Neural cell (in vitro differentiated cells): ENCODE results near the gene MAST2.

Experiments
- EP300 ChIP-seq: fragments of 450-650 bp; conservative IDR thresholded peaks from 2 replicates; pipeline ENCODE4 v1.6.1; 2014; ENCODE audit warnings: antibody characterized with exemption, mild to moderate bottlenecking, moderate library complexity; ENCODE audit not compliant: poor library complexity, severe bottlenecking
- EZH2 ChIP-seq: fragments of 200-600, 300-800 bp; shearing (Covaris generic), sonication (generic); IDR thresholded peaks from 2 replicates; pipeline ENCODE4 v1.6.1; 2014; ENCODE audit warnings: antibody characterized with exemption, low read length, borderline replicate concordance, mild to moderate bottlenecking; ENCODE audit not compliant: insufficient read depth, poor library complexity, severe bottlenecking
- MXI1 ChIP-seq: fragments of 450-650 bp; conservative IDR thresholded peaks from 2 replicates; pipeline ENCODE4 v1.6.1; 2014; ENCODE audit warnings: antibody characterized with exemption, mild to moderate bottlenecking; ENCODE audit not compliant: poor library complexity, severe bottlenecking
- POLR2AphosphoS5 ChIP-seq: IDR thresholded peaks from 2 replicates; pipeline ENCODE4 v1.6.1; 2012
- RAD21 ChIP-seq: fragments of 450-650 bp; conservative IDR thresholded peaks from 2 replicates; pipeline ENCODE4 v1.6.1; 2014; ENCODE audit warnings: antibody characterized with exemption, mild to moderate bottlenecking, moderate library complexity
- SMC3 ChIP-seq: fragments of 450-650 bp; conservative IDR thresholded peaks from 2 replicates; pipeline ENCODE4 v1.6.1; 2014; ENCODE audit warnings: antibody characterized with exemption, mild to moderate bottlenecking, moderate library complexity; ENCODE audit not compliant: poor library complexity
- TAF1 ChIP-seq: IDR thresholded peaks from 2 replicates; pipeline ENCODE4 v1.6.1; 2012; ENCODE audit warnings: low read depth
- TF ChIP-seq, protein P1 (sequence below): fragments of 450-650 bp; IDR thresholded peaks from 2 replicates; pipeline ENCODE4 v1.5.1; 2014; ENCODE audit warnings: antibody characterized with exemption, mild to moderate bottlenecking, moderate library complexity; ENCODE audit not compliant: poor library complexity, severe bottlenecking
- TF ChIP-seq, protein P2 (sequence below): IDR thresholded peaks from 2 replicates; pipeline ENCODE4 v1.6.1; 2012; ENCODE audit warnings: borderline replicate concordance

- TF ChIP-seq, protein P1, sequence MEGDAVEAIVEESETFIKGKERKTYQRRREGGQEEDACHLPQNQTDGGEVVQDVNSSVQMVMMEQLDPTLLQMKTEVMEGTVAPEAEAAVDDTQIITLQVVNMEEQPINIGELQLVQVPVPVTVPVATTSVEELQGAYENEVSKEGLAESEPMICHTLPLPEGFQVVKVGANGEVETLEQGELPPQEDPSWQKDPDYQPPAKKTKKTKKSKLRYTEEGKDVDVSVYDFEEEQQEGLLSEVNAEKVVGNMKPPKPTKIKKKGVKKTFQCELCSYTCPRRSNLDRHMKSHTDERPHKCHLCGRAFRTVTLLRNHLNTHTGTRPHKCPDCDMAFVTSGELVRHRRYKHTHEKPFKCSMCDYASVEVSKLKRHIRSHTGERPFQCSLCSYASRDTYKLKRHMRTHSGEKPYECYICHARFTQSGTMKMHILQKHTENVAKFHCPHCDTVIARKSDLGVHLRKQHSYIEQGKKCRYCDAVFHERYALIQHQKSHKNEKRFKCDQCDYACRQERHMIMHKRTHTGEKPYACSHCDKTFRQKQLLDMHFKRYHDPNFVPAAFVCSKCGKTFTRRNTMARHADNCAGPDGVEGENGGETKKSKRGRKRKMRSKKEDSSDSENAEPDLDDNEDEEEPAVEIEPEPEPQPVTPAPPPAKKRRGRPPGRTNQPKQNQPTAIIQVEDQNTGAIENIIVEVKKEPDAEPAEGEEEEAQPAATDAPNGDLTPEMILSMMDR = no peak
- no peak for TF ChIP-seq SMC3
- TF ChIP-seq EZH2 = no peak
- TF ChIP-seq RAD21 = no peak
- TF ChIP-seq, protein P2, sequence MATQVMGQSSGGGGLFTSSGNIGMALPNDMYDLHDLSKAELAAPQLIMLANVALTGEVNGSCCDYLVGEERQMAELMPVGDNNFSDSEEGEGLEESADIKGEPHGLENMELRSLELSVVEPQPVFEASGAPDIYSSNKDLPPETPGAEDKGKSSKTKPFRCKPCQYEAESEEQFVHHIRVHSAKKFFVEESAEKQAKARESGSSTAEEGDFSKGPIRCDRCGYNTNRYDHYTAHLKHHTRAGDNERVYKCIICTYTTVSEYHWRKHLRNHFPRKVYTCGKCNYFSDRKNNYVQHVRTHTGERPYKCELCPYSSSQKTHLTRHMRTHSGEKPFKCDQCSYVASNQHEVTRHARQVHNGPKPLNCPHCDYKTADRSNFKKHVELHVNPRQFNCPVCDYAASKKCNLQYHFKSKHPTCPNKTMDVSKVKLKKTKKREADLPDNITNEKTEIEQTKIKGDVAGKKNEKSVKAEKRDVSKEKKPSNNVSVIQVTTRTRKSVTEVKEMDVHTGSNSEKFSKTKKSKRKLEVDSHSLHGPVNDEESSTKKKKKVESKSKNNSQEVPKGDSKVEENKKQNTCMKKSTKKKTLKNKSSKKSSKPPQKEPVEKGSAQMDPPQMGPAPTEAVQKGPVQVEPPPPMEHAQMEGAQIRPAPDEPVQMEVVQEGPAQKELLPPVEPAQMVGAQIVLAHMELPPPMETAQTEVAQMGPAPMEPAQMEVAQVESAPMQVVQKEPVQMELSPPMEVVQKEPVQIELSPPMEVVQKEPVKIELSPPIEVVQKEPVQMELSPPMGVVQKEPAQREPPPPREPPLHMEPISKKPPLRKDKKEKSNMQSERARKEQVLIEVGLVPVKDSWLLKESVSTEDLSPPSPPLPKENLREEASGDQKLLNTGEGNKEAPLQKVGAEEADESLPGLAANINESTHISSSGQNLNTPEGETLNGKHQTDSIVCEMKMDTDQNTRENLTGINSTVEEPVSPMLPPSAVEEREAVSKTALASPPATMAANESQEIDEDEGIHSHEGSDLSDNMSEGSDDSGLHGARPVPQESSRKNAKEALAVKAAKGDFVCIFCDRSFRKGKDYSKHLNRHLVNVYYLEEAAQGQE = no peak
- no peak for TF ChIP-seq POLR2AphosphoS5
- no peak for TF ChIP-seq EP300
- TF ChIP-seq TAF1 = no peak
- TF ChIP-seq MXI1 = no peak
Observed at GRCh38 chr1:45913731-45914501, 110.5 kb downstream of the MAST2 start.
